ENCODE results near the gene BRSK1.
A peak's percentile ranks its signal among the peaks of the same experiment; 100 is the strongest.

The BRSK1 gene

DNA sequence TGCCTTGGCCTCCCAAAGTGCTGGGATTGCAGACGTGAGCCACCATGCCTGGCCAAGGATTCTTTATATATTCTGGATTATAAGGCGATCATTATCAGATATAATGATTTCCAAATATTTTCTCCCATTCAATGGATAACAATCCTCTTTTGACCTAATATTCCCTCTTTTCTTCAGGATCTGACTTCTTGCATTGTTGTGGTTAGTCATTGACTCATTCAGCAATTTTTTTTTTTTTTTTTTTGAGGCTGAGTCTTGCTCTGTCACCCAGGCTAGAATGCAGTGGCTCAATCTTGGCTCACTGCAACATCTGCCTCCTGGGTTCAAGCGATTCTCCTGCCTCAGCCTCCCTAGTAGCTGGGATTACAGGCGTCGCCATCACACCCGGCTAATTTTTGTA is 46.0 kb downstream of the BRSK1 start:
- DNase-seq (ENCODE audit: low read depth) = peak; percentile 29

DNA sequence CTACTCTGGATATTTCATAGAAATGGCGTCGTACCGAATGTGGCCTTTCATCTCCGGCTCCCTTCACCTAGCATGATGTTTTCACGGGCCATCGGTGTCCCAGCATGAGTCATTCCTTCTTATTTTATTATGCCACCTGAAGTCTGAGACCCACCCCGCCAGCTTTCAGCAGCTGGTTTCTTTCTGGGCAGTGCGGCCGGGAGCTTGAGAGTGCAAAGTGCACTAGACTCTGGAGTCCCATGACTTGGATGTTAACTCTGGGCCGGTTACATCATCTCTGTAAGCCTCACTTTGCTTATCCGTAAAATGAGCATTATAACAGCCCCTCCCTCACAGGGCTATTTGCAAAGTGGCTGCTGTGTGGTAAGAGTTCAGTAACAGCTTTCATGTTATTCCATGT is 50.1 kb downstream of the BRSK1 start:
- DNase-seq (ENCODE audit: low read depth) = no peak

DNA sequence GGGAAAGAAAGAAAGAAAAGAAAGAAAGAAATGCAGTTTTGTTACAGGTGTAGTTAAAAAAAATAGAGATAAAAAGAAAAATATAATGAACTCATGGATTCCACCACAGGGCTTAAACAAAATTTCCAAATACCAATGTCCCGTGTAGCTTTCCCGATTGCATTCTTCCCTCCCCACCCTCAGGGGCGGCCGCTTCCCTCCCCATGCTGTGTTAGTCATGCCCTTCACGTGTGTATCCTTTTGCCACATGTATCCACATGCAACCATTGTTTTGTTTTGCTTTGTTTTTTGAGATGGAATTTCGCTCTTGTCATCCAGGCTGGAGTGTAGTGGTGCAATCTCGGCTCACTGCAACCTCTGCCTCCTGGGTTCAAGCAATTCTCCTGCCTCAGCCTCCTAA is 52.3 kb downstream of the BRSK1 start:
- DNase-seq (ENCODE audit: low read depth) = no peak

DNA sequence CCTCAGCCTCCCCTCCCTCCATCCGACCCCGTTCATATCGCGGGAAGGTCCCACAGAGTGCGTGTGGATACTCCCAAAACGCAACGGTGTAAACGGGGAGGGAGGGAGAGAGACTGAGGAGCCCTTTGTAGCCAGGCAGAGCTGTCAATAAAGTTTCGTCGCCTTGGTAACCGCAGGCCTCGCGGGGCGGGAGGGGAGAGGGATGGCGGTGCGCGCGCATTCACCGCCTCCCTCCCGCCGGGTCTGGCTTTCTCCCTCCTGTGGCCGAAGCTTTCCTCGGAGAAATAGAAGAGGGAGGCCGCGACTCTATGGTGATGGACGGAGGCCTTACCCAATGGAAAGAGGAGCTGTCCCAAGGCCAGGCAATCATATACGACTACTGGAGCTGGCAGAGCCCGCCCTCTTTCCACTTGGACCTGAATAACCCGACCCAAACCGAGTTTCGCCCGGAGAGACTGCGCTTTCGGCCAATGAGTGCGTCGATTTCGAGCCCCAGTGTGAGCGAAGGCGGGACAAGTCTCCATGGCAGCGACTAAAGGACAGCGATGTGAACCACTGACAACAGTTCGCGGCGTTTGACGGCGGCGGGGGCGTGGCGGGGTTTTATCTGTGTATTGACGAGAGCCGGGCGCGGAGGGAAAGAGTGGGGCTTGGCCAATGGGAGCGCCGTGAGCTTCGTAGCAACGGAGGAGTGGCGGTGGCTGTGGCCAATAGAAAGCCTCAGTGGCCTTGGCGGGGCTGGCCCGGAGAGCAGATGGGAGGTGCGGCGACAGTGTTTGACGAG is 55.5 kb downstream of the BRSK1 start, which contains the start of gene KMT5C:
Gene KMT5C (plus strand): TSS at position 772 of the 784 bp plus-strand sequence. CDS start 2,061 bp downstream, outside the sequence.
- DNase-seq (ENCODE audit: low read depth) = peak; percentile 100

DNA sequence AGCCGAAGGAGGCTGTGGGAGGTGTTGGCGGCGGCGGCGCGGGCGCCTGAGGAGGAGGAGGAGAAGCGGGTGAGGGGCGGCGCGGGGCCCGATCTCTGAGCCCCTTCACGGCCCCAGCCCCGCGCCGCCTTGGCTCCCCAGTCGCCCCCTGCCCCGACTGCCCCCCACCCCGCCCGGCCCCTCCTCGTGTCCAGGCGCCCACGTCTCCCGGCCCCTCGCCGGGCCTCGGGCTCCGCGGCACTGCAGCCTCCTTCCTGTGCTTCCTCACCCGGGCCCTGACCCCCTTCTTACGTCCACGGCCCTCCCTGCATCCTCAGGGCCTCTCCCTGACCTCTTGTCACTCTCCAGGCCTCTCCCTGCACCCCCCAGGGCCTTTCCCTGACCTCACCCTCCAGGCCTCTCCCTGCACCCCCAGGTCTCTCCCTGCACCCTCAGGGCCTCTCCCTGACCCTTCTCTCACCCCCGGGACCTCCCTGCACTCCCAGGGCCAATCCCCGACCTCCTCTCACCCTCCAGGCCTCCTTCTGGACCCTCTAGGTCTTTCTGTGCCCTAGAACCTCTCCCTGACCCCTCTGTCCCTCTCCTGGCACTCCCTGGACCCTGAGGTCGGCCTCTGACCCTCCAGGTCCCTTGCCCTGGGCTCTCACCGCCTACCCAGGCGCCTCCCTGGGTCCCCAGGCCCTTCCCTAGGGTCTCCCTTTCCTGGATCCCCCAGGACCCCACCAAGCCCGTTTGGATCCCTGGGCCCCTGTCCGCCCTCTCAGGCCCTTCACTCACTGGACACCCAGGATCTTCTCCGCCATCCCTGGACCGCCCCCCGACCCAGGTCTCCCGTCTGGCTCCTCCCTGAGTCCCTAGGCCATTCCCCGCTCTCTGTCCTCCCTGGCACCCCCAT is 56.3 kb downstream of the BRSK1 start:
- DNase-seq (ENCODE audit: low read depth) = no peak

DNA sequence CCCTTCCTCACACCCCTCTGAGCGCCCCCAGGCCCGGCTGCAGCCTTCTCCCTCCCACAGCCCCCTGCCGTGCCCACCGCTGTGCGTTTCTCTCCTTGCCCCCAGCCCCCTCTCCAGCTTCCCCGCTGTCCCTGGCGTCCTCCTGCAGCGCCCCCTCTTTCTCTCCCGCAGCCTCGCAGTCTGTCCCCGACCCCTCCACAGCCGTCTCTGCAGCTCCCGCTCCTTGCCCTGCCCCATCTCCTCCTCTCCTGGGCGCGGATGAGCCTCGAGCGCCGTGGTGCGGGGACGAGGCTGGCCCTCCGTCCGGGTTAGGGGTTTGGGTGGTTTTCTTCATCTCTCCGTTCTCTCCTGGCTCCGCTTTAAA is 57.0 kb downstream of the BRSK1 start:
- DNase-seq (ENCODE audit: low read depth) = no peak

DNA sequence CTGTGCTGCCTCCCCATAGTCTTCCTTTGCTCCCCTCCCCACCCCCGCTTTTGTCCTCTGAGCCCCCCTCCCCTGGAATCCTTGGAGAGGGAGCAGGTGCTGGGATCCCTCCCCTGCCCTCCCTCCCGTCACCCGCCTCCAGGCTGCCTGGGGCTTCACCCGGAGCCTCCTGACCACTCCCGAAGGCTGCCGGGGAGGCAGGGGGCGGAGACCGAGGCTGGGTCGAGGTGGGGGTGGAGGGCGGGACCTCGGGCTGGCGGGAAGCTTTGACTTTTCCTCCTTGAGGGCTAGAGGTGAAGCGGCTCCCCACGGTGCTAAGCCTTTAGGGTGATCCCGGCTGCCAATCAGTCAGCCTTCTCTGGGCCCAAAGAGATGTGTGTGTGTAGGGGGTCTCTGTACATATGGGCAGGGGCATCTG is 57.4 kb downstream of the BRSK1 start:
- DNase-seq (ENCODE audit: low read depth) = peak; percentile 64

DNA sequence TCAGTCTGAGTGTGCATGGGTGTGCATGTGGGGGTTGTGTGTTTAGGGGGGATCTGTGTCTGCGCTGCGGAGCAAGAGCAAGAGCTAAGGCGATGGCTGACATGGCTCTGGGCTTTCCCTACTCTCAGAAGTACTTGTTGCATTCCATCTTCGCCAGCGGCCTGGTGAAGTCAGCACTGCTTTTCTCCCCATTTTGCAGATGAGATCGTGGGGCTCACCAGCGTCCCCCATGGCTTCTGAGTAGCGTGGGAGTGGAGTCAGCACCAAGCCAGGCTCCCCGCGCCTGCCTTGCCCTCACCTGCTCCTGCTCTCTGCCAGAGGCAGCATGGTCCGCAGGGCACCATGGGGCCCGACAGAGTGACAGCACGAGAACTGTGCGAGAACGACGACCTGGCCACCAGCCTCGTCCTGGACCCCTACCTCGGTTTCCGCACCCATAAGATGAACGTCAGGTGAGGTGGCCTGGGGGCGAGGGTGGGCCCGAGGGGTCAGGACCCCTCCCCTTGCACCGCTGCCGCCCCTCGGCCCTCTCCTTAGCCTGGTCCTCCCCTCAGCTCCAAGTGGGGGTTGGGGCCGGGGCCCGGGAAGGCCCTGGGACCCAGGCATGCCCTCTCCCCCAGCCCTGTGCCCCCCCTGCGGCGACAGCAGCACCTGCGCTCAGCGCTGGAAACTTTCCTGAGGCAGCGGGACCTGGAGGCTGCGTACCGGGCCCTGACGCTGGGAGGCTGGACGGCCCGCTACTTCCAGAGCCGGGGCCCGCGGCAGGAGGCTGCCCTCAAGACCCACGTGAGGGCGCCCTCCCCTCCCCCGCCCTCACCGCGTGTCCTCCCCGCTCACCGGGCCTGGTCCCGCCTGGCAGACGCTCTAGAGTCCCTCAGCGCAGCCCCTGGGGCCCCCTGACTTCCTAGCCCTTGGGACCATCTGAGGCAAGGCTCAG is 58.1 kb downstream of the BRSK1 start:
- no peak for DNase-seq (ENCODE audit: low read depth)

DNA sequence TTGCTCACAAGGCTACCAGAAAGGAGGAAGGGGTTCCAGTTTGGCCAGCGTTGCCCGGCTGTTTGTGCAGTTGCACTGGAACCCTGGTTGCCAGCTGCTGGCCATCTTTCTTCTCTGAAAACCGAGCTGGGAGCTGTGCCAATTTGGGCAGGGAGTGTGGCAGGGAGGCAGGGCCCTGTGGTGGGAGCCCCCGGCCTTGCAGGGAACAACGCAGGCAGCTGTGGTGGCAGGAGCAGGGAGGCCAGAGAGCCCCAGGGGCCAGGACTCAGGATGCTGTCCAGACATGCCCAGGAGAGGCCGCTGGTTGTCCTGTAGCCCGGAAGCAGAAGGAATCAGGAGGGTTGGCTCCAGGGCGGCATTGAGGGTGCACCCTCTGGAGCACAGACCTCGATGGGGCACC is 60.6 kb downstream of the BRSK1 start:
- no peak for DNase-seq (ENCODE audit: low read depth)

DNA sequence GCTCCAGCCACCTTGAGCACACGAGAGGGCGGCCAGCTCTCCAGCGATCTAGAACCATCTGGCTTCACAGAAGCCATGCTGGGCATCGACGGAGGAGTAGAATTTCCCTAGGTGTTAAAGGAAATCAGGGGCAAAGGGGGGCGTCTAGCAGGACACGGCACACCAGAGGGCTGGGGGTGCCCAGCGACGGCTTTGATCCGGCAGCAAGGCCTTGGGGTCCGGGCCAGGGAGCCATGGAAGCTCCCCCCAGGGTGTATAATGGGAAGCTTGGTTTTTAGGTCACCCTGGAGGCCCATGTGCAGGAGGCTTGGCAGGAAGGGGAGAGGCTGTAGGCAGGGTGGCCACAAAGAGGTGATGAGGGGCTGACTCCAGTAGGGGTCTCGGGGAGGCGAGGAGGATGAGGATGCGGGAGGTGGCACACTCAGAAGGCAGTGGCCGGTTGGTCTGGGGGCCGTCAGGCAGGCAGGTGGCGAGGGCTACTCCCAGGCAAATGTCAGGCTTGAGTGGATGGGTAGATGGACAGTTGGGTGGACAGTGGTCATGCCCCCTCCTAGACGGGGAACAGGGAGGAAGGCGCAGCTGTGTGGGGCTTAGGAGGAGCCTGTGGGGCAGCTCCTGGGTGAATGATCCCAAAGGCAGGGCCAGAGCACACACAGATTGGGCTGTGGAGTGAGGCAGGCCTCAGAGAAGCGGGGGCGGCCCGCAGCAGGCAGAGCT is 61.5 kb downstream of the BRSK1 start:
- DNase-seq (ENCODE audit: low read depth) = no peak

DNA sequence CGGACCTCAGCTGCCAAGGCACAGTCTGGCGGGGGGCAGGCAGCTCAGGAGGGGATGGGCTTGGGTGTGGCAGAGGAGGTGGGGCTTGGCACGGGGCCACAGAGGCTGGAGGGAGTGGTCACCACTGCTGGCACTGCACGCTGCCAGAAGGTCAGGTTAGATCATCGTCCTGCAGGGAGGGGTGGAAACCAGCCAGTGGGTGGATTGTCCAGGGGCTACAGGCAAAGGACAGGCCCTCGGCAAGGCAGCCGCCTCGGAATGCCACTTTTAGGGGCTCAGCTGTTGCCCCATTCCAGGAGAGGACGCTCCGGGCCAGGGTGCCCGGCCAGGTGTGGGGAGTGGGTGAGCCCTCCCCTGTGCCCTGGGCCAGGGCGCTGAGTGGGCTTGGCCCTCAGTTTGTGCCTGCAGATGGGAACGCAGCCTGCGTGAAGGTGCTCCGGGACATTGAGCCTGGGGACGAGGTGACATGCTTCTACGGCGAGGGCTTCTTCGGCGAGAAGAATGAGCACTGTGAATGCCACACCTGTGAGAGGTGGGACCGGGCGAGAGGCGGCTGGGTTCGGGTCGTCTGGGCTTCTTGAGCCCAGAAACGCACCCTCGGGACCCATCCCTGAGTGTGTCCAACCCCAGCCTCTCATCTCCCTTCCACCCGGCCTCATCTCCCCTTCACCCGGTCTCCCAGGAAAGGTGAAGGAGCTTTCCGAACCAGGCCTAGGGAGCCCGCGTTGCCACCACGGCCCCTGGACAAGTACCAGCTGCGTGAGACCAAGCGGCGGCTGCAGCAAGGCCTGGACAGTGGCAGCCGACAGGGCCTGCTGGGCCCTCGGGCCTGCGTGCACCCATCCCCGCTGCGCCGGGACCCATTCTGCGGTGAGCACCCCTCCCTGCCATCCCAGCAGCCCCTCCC is 62.3 kb downstream of the BRSK1 start:
- DNase-seq (ENCODE audit: low read depth) = peak; percentile 49

DNA sequence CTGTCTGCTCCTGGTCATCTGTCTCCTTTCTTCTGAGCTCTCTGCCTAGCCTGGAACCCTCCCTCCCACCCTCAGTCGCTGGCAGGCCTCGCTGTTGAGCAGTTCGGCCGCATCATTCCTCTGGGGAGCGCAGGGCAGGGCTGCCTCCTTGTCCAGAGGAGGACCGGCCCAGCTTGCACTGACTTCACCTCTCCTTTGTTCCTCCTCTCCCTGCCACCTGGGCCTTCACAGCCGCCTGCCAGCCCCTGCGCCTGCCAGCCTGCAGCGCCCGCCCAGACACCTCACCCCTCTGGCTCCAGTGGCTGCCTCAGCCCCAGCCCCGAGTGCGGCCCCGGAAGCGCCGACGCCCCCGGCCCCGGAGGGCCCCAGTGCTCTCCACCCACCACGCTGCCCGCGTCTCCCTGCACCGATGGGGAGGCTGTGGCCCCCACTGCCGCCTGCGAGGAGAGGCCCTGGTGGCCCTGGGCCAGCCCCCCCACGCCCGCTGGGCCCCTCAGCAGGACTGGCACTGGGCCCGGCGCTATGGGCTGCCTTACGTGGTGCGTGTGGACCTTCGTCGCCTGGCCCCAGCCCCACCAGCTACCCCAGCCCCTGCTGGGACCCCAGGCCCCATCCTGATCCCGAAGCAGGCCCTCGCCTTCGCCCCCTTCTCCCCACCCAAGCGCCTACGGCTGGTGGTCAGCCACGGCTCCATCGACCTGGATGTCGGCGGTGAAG is 63.1 kb downstream of the BRSK1 start:
- DNase-seq (ENCODE audit: low read depth) = no peak

DNA sequence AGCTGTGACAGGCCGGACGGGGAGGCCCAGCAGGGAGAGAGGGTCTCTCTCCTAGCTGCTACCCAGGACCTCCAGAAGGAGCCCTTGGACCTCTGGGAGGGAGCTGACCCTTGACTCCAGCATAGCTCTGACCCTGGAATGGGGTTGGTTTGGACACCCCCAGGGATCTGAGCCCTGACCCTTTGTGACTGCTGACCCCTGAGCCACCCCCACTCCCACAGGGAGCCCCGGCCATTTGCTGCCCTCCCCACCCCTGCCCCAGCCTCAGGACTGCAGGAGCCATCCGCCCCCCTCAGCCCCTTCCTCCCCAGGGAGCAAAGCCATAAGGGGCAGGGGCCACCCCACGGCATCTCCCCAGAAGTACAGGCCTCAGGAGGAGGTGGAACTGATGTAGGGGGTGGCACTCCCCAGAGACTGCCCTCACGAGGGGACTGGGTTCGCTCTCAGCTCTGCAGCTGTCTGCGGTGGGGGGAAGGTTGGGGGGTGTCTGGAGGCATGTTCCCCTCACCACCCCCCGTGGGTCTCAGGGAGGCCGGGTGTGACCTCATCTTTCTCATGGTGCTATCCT is 63.7 kb downstream of the BRSK1 start:
- DNase-seq (ENCODE audit: low read depth) = no peak

DNA sequence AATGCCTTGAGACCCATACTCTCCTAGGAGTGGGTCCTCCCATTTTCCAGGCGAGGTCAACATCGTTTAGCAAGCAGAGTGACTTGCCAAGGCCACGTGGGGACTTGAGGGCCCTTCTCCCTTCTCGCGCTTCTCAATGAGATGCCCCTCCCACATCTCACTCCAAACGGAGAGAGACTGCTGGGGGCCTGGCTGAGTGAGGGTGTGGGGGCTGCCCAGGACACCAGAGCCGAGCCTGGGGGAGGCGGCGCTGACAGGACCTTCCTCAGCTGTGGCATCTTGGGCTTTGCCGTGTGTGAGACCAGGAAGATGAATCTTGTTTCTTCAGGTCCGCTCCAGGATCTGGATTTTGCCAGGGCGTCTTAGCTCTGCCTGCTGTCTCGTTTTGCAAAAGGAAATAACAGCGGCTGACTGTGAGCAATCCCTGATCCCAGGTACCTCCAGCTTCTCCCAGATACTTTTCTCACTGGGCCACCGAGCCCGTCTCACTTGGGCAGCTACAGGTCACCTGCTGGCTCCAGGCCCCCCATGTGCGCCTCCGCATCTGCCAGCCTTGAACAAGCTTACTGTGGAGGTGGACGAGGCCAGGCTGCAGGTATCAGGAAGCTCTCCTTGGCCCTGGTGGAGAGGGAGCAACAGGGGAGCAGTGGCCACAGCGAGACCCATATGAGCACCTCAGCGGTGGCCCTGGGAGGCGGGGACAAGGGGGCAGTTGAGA is 64.7 kb downstream of the BRSK1 start:
- DNase-seq (ENCODE audit: low read depth) = no peak

DNA sequence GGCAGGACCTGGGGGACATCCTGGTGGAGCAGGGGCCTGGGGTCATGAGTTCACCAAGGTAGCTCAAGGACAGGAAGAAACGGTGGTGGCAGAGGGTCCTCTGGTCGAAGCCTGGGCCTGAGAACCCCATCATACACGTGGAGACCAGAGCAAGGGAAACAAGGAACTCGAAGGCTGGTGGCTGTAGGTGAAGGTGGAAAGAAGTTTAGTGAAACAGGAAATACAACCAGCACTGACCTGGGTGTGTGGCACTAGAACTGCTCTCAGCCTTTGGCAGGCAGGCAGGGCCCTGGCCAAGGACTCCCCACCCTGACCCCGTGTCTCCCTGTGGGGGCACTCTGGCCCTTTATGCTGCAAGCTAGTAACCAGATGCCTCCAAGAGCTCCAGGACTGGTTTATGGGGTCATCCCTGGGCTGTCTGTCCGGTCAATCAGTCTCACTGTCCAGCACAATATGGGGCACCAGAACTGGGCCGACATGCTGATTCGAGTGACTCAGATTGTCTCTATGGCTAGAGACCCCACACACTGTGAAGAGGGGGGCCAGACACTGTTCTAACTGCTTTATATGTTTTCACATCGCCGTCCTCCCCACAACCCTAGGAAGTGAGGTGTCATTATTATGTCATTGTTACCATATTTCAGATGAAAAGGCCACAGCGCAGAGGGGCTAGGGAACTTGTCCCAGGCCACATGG is 67.0 kb downstream of the BRSK1 start:
- DNase-seq (ENCODE audit: low read depth) = no peak

DNA sequence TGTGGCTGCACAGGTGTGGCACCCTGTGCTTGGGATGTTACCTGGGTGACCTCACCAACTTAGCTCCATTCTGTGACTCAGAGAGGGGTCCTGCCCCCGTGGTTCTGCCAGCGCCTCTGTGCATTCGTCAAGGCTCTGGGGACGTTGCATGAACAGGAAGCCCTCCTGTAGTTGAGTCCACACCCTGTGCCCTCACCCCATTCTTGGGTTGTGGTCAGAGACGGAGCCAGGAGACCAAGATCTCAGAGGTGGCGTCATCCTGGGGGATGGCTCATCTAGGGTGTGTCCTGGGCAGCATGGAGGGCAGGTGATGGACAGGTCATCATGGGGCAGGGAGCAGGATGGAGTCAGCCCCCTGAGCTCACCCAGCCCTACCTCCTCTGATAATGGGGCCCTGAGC is 68.2 kb downstream of the BRSK1 start:
- DNase-seq (ENCODE audit: low read depth) = no peak

DNA sequence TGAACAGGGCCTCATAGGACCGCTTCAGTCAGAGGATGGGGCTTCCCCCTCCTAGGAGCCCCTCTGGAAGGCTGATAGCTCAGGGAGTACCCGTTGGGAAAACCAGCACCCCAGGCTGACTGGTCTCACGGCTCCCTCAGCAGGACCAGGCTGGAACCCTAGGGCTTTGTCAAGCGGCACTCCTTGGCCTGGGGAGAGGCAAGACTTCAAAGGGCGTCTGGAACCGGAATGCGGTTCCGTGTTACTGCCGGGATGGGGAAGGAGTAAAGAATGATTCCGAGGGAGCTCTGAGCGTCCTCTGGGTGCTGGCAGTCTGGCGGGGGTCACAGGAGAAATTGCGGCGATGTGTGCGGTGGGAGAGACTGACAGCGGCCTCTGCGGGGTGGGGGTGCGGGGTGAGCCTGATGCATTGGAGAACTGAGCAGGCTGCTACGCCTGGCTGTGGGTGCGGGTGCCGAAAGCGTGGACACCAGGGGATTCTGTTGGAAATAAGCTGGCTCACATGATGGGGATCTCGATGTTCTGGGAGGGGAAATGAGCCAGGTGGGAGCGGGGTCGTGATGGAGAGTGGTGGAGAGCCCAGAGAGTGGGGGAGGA is 68.8 kb downstream of the BRSK1 start:
- no peak for DNase-seq (ENCODE audit: low read depth)

DNA sequence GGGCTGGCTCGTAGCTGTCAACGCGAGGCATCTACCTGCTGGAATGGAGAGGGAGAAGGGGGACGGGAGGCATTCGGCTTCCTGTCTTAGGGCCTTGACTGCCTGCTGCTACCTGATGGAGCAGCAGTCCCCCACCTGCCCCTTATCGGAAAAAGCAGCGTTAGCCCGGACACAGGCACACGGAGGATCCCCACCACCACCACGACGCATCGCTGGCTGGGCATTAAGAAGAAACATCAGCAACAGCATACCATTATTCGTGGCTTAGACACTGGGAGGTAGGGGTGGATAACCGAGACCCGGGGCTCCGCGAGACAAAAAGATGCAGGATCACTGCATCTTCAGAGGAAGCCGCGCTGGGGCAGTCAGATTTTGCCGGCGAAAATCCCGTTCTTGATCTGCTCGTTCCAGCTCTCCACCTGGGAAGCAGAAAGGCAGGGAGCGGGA is 69.6 kb downstream of the BRSK1 start:
- no peak for DNase-seq (ENCODE audit: low read depth)

Measured in amniotic epithelial cell (primary cell).